Aorta (tissue), 5 donors: ENCODE measurements around the gene ABLIM3. TPM values are rescaled to one million over a fixed set of nuclear protein-coding genes. Genes with fewer than 3 reads are reported as not detected.
A peak's percentile ranks its signal among the peaks of the same experiment; 100 is the strongest.

Experiments used
- ATAC-seq: fragments of 200-7000 bp; cut with Tn5 transposase; one replicate; pipeline ENCODE4 v1.9.1; 2022; ENCODE audit warnings: moderate library complexity; ENCODE audit not compliant: low FRiP score
- DNase-seq, 2 donors: peaks; one replicate each; pipeline ENCODE4 v3.0.0-alpha.2; 2020
- H3K27ac ChIP-seq, 2 donors: one replicate each; pipeline ENCODE4 v1.5.1; 2013; ENCODE audit warnings: low read length in 2 of 2, mild to moderate bottlenecking in 2 of 2, moderate library complexity in 2 of 2, control low read depth in 1 of 2, inconsistent platforms in 1 of 2, low read depth in 1 of 2
- H3K27me3 ChIP-seq, 2 donors: one replicate each; pipeline ENCODE4 v1.6.1; 2013; ENCODE audit warnings: control low read depth in 1 of 2, low read length in 1 of 2, mild to moderate bottlenecking in 1 of 2, moderate library complexity in 1 of 2; ENCODE audit not compliant: insufficient read depth in 2 of 2, control insufficient read depth in 1 of 2
- H3K36me3 ChIP-seq, 2 donors: one replicate each; pipeline ENCODE4 v1.6.1; 2013; ENCODE audit warnings: control low read depth in 1 of 2, low read length in 1 of 2, mild to moderate bottlenecking in 1 of 2; ENCODE audit not compliant: insufficient read depth in 2 of 2, control insufficient read depth in 1 of 2
- H3K4me1 ChIP-seq, 2 donors: one replicate each; pipeline ENCODE4 v1.6.1; 2013; ENCODE audit warnings: low read length in 2 of 2, control low read depth in 1 of 2, mild to moderate bottlenecking in 1 of 2, moderate library complexity in 1 of 2; ENCODE audit not compliant: insufficient read depth in 2 of 2, control insufficient read depth in 1 of 2
- H3K4me3 ChIP-seq, 2 donors: one replicate each; pipeline ENCODE4 v1.5.1; 2013; ENCODE audit warnings: low read length in 2 of 2, control low read depth in 1 of 2, mild to moderate bottlenecking in 1 of 2
- H3K9me3 ChIP-seq: one replicate; pipeline ENCODE4 v1.6.1; 2013; ENCODE audit warnings: mild to moderate bottlenecking, low read length; ENCODE audit not compliant: control insufficient read depth
- WGBS, 2 donors: extraction: QIAGEN DNeasy Blood & Tissue Kit; methylation state at CpG; one replicate each; pipeline ENCODE4 v1.1.7; 2013; 5-methylcytosine and 5-hydroxymethylcytosine counted together
- intact Hi-C, 2 donors: fragments of 100-400 bp; cut with DNase I; formaldehyde crosslinking; loops; one replicate each; pipeline versions ENCODE4 v1.14.2 to v1.15.0; 2022
- polyA plus RNA-seq, 2 donors: library from polyadenylated mRNA; stranded (reverse); fragments of 200-250 nt; gene quantifications; one replicate each; pipeline ENCODE4 v1.2.3, GENCODE V29; 2013
- total RNA-seq, 2 donors: library from RNA; stranded (reverse); fragmentation: NEBNext Ultra II Directional; extraction: Animal tissue kit (Norgen Biotek cat#: 25700); gene quantifications; one replicate each; pipeline ENCODE4 v1.2.1, GENCODE V29; 2021
- donor health status: healthy with polysubstance abuse.
- donor health status: Bipolar disorder and iron deficiency.
- donor health status: DM: no; HTN: no; CAD: no.
- donor health status: DM: no; HTN: no; CAD: no.
- donor health status: DM: yes; HTN: yes; CAD: no.

ABLIM3 gene
- total and polyA plus RNA-seq, 4 donors = 15.8 to 46.0 (median 38.7) TPM

- 63 to 66% methylated on average over 11 of the region's 11 CpGs for WGBS, 2 donors
- ATAC-seq = peak; percentile 31
- H3K9me3 ChIP-seq = no peaks in the 10 kb centered on the region
- H3K27me3 ChIP-seq = no peaks in the 10 kb centered on the region
- intact Hi-C loops = no loop called here
- H3K4me3 ChIP-seq = no peak overlapping the region
- no peaks in the 10 kb centered on the region for H3K4me1 ChIP-seq
- H3K36me3 ChIP-seq = no peaks in the 10 kb centered on the region
- no peak overlapping the region for H3K27ac ChIP-seq
- no peak for DNase-seq
These were observed 157.6 kb downstream of the ABLIM3 start for GRCh38 chr5:149298842-149299404.

- 92% methylated on average over 14 of the region's 14 CpGs for WGBS, 2 donors
- Histone ChIP-seq H3K27ac (no peak overlapping the region), H3K9me3 (no peaks in the 10 kb centered on the region), H3K27me3 (no peaks in the 10 kb centered on the region), H3K4me3 (no peak overlapping the region), H3K36me3 (no peaks in the 10 kb centered on the region), H3K4me1 (no peaks in the 10 kb centered on the region)
- ATAC-seq = peak; percentile 22
- no peak for DNase-seq
- intact Hi-C loops = no loop called here
These were observed 158.3 kb downstream of the ABLIM3 start for GRCh38 chr5:149299451-149300054.

- H3K4me1 ChIP-seq = no peaks in the 10 kb centered on the region
- no peaks in the 10 kb centered on the region for H3K27me3 ChIP-seq
- H3K36me3 ChIP-seq = no peaks in the 10 kb centered on the region
- H3K27ac ChIP-seq = no peak overlapping the region
- DNase-seq (no peak), ATAC-seq (no peak)
- no peak overlapping the region for H3K4me3 ChIP-seq
- H3K9me3 ChIP-seq = no peaks in the 10 kb centered on the region
- intact Hi-C loops = no loop called here
- 97 to 98% methylated on average over 6 of the region's 6 CpGs for WGBS, 2 donors
These were observed 159.1 kb downstream of the ABLIM3 start for GRCh38 chr5:149300441-149300840.

- Histone ChIP-seq H3K4me1 (no peaks in the 10 kb centered on the region), H3K4me3 (no peak overlapping the region), H3K9me3 (no peaks in the 10 kb centered on the region), H3K36me3 (no peaks in the 10 kb centered on the region), H3K27ac (no peak overlapping the region), H3K27me3 (no peaks in the 10 kb centered on the region)
- 95 to 97% methylated on average over 13 of the region's 13 CpGs for WGBS, 2 donors
- intact Hi-C loops = no loop called here
- DNase-seq (no peak), ATAC-seq (no peak)
These were observed 159.9 kb downstream of the ABLIM3 start for GRCh38 chr5:149301049-149301743.

- H3K27me3 ChIP-seq = no peaks in the 10 kb centered on the region
- ATAC-seq (no peak), DNase-seq (no peak)
- H3K27ac ChIP-seq = no peak overlapping the region
- intact Hi-C loops = no loop called here
- 77 to 83% methylated on average over 8 of the region's 8 CpGs for WGBS, 2 donors
- no peaks in the 10 kb centered on the region for H3K4me1 ChIP-seq
- H3K9me3 ChIP-seq = no peaks in the 10 kb centered on the region
- no peak overlapping the region for H3K4me3 ChIP-seq
- no peaks in the 10 kb centered on the region for H3K36me3 ChIP-seq
These were observed 160.6 kb downstream of the ABLIM3 start for GRCh38 chr5:149301744-149302380.

GRCh38 chr5:149302641-149303040 lies 161.3 kb downstream of the ABLIM3 start:
- no peaks in the 10 kb centered on the region for H3K9me3 ChIP-seq
- DNase-seq = no peak
- H3K4me1 ChIP-seq = no peaks in the 10 kb centered on the region
- 88 to 89% methylated on average over 5 of the region's 5 CpGs for WGBS, 2 donors
- H3K36me3 ChIP-seq = no peaks in the 10 kb centered on the region
- no peaks in the 10 kb centered on the region for H3K27me3 ChIP-seq
- intact Hi-C loops = no loop called here
- no peak overlapping the region for H3K4me3 ChIP-seq
- no peak overlapping the region for H3K27ac ChIP-seq
- no peak for ATAC-seq

- H3K4me1 ChIP-seq = no peaks in the 10 kb centered on the region
- DNase-seq = no peak
- no peaks in the 10 kb centered on the region for H3K27me3 ChIP-seq
- 87% methylated on average over 4 of the region's 4 CpGs for WGBS, 2 donors
- no peak overlapping the region for H3K4me3 ChIP-seq
- no peak for ATAC-seq
- intact Hi-C loops = no loop called here
- no peaks in the 10 kb centered on the region for H3K9me3 ChIP-seq
- H3K36me3 ChIP-seq = no peaks in the 10 kb centered on the region
- H3K27ac ChIP-seq = no peak overlapping the region
These were observed 161.9 kb downstream of the ABLIM3 start for GRCh38 chr5:149303210-149303609.

GRCh38 chr5:149304195-149305078 lies 163.1 kb downstream of the ABLIM3 start:
- no peaks in the 10 kb centered on the region for H3K27me3 ChIP-seq
- no peak for DNase-seq
- H3K9me3 ChIP-seq = no peaks in the 10 kb centered on the region
- H3K36me3 ChIP-seq = no peaks in the 10 kb centered on the region
- no peak overlapping the region for H3K4me3 ChIP-seq
- 91 to 94% methylated on average over 11 of the region's 11 CpGs for WGBS, 2 donors
- H3K27ac ChIP-seq = no peak overlapping the region
- no peak for ATAC-seq
- no peaks in the 10 kb centered on the region for H3K4me1 ChIP-seq
- intact Hi-C loops = no loop called here
